NCI-H187 treated with DMSO at 0.1 percent for 48 hours (cell line): ENCODE measurements around the gene SLC6A20.
A peak's percentile ranks its signal among the peaks of the same experiment; 100 is the strongest.

Experiments
- DNase-seq: peaks from one replicate; lab custom pipeline; 2025; lab: John Stamatoyannopoulos, UW

Gene SLC6A20

DNA sequence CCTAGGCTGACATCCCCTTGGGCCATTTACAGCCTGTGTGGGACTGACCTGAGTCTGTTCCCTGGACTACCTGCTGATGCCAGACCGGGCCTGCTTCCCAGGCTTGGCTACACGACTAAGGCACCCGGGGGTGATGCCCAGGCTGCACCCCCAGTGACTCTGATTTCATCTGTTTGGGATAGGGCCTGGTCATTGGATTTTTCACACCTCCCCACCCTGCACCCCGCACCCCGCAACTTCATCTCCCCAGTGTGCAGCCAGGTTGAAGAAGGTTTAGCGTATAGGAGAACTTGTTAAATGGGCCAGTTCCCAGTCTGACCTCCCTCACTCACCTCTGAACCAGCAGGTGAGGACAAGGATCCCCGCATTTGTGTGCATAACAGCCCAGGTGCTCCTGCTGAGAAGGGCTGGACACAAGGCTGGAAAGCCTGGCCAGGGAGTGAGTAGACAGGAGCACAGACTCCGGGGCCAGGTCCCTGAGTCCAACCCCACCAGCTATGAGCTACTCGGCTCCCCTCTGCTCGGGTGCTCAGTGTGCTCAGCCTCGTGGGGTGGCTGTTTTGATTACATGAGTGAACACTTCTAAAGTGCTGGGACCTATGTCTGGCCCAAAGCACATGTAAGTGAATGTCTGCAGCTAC, 18.5 kb downstream of the SLC6A20 start:
- DNase-seq, result no peak

DNA sequence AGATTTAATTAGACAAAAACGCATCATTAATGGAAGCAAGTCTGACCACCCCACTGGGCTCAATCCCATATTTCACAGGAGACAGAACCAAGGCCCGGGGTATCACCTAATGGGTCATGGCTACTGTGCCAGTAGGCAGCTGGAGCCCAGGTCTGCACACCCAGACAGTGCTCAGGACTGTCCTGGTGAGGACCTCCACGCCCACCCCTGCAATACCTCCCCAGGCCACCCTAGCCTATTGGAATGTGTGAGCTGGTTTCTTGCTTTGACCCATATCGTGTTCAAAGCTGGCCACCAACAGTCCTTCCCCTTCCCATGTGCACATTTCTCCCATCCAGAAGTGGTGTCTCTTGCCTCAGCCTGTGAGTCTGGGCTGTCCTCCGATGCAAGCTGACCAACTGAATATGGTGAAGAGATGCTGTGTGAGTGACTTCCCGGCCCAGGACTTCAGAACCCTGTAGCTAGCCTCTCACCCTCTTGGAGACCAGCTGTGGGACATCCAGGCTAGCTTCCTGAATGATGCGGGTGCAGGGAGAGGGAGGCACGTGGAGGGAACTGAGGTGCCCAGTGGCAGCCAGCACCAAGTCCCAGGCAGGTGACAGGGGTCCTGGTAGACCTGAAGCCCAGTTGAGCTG, 19.1 kb downstream of the SLC6A20 start:
- DNase-seq, result no peak

DNA sequence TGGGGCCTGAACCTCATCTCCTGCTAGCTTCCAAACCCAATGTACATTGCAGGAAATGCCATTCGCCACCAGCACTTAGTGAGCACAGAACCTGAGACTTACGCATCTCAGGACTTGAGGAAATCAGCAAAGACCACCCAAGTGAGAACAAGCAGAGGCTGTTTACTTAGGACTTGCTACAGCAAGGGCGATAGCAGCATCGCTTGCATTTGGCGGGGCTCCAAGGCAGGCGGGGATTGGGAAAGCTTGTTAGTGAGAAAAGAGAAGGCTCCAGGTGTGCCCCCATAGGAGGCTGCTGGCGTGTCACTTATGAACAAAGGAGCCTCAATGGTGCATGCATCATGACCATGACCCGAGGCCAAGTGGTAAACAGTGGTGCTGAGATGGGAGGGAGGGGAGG, 19.7 kb downstream of the SLC6A20 start:
- no peak for DNase-seq

DNA sequence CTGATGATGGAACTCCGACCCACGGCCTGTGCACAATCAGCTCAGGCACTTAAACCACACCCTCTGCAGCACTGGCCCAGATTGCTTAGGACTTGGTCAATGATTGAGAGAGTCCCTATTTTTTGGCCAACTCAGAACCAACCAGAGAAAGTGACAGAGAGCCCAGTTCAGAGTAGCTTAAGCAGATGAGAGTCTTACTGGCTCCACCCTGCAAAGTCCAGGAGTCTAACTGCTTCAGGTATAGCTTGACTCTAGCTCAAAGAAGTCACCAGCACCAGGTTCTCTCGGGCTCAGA, 20.1 kb downstream of the SLC6A20 start:
- DNase-seq, result no peak

DNA sequence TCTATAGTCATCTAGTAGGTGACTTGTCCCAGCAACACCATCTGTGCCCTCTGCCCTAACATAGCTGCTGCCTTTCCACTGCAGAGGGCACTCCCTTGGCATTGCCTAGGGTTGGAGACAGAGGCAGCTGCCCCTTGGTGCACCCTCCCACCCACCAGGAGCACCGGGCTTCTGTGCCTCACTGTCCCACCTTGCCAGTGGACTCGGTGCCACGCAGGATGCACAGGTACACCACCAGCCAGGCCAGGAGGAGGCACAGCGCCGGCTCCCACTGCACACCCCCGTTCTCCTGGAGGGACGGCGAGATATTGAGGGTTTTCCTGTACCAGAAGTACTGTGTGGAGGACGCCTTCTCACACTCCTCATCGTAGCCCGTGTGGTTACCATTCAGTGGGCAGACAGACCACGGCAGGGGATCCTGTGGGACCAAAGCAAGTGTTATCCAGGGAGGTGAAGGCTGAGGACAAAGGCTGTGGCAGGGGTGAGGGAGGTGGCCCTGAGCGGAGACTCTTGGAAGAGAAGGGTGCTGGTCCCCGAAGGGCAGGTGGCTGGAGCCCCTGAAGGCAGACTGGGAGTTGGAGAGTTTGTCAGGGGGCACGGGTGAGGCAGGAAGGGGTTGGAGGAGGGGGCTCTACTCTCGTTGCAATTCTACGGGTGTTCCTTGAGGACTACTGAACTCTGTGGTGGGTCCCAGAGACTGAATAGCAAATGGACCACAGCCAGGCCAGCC, 20.6 kb downstream of the SLC6A20 start:
- DNase-seq, result no peak

DNA sequence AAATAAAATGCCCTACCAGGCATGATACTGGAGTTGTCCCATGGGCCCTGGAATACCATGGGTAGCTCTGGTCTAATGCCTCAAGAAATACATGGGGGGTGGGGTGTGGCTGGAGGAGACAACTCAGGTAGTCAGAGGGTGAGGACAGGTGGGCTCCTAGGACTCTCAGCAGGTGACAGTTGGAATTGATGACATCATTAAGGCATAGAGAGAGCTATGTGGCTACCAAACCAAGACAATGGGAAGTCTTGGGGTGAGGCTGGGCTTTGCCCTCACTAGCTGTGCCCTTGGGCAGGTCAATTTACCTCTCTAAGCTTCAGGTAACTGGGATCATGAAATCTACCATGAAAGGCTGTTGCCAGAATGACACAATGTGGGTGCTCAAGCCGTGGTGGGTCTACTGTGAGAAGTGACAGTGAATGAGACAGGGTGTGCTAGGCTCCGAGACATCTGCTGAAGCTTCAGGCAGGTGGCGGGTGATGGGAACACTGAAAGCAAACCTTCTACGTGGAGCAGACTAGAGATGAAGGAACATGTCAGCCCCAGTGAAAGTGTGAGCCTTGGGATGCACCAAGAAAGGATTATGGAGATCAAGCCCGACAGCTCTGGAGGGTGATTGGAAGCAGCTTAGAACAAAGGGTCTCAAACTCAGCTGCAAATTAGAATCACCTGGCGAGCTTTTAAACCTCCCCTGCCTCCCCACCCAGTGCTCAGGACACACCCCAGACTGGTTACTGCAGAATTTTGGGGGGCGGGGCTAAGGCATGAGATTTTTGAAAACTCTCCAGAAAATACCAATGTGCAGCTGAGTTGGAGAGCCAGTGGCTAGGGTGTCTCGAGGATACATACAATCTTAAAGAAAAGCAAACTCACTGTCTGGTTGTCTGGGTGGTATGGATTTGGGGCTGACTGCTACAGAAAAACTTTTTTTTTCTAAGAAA, 21.5 kb downstream of the SLC6A20 start:
- no peak for DNase-seq

DNA sequence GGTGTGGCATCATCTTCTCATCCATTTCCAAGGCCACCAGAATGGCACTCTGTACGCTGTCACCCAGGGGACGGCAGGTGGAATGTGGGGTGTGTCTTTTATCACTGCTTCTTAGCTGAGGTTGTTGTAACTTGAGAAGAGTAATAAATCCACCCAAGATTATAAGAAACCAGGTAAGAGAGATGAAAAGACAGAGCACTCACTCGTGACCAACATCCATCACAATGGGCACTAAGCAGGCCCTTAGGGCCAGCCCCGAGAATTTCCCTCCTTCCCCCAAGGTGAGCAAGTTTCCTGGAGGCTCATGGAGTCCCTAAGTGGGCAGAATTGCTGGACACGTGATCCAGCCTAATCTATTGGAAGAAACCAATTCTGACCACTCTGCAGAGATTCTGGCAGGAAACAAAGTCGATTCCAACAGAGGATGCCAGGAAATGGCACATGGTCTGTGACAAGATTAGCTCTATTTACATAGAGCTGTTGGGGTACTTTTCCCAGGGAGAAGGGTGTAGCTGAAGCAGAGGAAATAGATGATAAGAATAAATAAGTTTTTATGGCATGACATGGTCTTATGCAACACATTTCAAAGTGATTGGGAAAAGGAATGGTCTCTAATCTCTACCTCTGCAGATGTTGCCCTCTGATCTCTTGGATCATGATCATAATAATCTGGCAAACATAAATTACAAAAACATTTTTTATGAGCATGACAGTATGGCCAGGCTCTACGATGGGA, 22.5 kb downstream of the SLC6A20 start:
- DNase-seq, result peak; percentile 43

DNA sequence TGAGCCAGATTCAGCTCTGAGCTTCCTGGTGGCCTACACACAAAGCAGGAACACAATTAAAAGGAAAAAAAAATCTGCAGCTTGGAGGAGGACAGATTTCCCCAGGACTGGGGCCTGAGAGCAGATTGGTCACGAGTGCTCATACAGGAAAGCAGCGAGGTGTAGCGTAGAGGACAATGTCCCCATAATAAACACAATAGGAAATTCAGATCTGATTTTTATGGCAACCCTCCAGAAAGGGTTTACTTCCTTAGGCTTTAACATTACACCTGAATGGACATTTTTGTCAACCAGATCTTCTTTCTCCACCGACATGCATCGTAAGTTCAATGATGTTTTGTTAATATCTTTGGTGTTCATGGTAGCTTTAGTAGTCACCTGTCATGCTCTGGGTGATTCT, 23.3 kb downstream of the SLC6A20 start:
- DNase-seq, result peak; percentile 1

DNA sequence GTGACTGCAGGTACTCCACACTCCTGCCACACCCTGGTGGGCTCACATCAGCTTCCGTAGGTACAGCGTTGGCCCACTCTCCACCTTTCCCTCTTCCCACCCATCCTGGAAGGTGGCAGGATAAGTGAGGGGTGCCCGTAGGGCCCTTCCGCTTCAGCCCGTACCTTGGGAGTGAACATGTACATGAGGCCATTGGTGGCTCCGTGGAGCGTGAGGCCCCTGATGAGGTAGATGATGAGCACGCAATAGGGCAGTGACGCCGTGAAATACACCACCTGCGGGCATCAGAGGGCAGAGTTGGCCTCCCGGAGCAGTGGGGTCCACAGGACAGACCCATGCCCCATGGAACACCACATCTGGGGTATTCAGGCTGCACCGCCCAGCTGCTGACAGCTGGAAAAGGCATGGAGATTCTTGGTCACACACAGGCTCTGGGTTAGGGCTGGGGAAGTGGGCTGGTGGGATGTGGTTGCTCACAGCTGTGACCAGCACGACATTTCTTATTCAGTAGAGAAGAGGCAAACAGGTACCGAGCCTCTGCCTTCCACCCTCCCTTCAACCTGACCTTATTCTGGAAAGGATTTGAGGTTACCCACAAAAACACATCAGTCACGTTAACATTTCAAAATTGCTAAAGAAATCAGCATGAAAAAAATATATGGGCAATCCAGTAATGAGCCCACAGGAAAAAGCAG, 23.8 kb downstream of the SLC6A20 start:
- DNase-seq, result no peak

DNA sequence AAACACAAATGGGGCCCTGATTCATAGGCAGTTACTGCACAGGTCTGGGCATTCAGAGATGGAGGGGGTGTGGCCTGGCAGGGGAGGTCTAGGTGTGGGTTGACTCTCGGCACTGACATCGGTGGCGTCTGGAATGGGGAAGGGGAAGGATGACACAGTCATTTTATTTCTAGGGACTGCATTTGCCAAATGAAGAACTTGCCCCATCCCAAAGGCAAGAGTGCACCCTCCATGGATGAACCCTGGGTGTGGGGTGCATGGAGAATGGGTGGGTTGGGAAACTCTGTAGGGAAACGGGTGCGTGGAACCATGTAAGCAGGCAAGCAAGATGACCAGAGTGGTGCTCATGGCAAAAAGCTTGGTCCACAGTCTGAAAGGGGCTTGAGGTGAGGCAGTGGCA, 24.5 kb downstream of the SLC6A20 start:
- no peak for DNase-seq

DNA sequence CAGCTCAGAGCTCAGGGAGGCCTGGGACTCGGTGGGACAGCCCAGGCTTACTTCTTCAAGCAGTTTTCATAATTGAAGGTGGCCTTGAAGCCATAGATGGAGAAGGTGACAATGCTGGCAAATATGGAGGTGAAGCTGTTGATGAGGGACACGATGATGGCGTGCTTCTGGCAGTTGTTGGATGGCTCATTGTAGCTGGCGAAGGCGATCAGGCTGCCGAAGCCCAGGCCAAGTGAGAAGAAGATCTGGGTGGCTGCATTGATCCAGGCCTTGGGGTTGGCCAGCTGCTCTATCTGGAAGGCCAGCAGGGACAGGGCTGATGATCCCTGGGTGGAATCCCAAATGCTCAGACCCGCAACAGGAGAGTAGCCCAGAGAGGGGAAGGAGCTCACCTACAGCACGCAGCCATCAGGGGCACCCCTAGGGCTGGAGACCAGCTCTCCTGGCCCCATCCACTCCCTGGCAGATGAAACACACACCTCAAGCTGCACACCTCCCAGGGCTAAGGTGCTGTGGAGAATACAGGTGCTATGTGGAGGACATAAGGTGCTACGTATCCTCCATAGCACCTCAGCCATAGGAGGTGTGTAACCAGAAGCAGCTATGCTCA, 25.1 kb downstream of the SLC6A20 start:
- DNase-seq, result no peak

DNA sequence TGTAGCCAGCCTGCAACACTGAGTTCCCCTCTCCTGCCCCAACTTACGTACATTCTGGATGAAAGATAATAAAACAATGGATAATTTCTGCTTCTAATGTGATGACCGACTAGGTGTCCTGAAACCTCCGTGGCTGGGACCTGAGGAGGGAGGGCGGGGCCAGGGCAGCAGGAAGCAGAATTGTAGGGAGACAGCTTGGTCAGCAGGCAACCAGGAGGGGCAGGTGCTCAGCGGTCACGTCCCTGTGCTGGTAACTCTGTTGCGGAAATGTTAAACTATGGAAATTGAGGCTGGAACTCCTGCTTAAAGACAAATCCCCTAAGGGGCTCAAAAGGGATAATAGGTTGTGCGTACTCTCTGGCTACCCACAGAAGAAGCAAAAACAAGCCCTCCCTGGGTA, 30.4 kb downstream of the SLC6A20 start:
- no peak for DNase-seq

DNA sequence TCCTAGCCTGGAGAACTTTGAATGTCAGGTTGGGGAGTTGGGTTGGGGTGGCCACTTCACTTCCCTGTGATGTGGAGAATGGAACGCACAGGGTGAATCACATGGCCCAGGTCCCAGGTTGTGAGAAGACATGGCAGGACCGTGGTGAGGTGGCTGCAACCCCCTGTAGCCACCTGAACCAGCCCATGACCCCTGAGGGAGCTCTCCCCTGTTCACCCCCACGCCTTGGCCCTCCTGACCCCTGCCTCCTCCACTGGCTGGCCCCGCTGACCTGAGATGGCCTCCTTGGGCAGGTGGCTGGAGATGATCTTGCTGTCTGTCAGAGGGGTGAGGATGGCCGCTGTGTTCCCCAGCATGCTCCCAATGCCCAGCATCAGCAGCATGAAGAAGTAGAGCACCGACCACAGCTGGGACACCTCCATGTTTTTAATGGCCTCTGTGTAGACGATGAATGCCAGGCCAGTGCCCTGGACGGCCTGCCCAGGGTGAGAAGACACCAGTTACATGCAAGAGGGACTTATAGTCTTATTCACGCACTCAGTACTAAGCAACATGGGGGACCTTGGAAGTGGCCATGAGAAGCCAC, 31.0 kb downstream of the SLC6A20 start:
- no peak for DNase-seq

DNA sequence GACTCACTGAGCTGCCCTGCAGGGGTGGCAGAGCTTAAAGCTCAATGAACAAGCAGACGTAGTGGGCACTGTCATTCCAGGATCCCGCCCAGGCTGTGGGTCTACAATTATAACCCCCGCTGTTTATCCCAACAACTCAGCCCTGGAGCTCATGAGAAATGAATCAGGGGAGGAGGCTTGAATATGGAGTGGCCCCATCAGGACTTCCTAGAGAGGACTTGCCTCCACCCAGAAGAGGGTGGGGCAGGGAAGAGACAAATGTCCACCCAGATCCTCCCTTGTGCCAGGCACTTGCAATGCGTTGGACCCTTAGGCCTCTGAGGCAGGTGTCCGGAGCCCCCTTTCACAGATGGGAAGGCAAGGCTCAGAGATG, 33.0 kb downstream of the SLC6A20 start:
- DNase-seq, result no peak

DNA sequence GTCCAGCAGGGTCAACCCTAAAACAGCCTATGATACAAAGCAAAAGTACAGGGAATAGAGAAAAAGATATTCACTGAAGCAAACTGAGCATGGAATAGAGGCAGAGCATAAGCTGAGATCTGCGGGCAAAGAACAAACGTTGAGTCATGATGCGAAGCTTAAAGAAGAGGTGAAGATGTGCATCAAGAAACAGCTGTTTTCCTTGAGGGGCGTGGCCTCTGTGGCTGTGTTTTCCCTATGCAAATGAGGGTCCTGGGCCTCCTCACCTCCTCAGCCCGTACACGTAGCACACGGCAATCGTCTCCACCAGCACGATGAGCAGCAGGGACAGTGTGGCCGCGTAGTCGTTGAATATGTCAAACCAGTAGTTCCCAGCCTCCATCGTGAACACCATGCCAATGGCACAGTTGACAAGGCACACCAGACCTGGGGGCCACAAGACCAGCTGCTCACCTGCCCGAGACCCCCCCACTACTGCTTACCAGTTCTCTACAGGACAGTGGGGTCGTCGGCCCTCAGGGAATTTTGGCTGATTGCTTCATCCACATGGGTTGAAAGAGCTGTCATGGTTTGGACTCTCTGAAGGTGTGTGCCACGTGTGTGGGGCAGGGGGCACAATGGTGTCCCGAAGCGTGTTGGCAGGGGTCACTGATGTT, 33.6 kb downstream of the SLC6A20 start:
- DNase-seq, result no peak

DNA sequence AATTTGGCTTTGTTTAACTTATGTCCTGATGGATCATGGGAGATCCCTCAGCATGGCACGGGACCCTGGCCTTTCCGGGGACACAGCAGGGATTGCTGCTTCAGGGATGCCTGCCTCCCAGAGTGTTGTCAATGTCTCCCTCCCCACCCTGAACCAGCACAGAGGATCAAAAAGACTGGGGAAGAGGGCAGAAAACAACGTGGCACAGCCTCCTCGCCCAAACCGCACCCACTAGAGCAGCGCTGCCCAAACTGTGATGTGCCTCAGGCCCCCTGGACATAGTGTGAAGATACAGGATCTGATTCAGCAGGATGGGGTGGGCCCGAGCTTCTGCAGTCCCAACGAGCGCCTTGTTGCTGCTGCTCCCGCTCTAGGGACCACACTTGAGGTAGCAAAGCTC, 34.5 kb downstream of the SLC6A20 start:
- DNase-seq, result no peak

DNA sequence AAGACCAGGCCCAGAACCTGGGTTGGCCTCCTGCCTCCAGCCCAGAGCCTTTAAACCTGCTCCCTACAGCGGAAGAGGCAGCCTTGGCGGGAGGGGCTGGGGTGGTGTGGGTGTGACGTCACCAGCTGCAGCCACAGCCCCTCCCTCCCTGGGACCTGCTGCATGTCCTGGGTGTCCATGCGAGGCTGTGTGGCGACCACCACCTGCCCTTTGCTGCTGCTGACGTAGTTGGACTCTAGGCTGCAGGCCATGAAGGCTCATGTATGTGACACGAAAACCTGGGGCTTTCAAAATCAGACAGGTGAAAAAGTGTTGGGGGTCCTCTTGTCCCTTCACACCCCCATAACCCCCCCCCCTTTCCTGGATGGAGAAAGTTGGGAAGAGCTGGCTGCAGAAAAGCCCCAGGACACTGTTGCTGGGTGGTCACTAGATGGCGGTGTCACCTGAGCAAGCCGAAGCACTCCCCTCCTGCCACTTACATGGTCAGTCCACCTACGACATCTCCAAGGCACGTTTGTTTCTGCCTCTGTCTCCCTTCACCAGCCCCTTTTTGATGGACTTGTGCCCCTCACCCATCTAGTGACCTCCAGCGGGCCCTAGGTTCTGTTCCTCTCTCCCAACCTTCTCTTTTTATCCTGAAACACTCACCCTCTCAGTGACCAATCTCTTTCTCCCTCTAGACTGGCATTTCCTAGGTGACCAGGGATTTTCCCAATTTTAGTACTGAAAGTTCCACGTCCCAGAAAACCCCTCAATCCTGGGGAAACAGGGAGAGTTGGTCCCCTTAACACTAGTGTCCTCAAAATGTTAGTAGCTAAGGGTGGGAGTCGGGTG, 35.2 kb downstream of the SLC6A20 start:
- no peak for DNase-seq

DNA sequence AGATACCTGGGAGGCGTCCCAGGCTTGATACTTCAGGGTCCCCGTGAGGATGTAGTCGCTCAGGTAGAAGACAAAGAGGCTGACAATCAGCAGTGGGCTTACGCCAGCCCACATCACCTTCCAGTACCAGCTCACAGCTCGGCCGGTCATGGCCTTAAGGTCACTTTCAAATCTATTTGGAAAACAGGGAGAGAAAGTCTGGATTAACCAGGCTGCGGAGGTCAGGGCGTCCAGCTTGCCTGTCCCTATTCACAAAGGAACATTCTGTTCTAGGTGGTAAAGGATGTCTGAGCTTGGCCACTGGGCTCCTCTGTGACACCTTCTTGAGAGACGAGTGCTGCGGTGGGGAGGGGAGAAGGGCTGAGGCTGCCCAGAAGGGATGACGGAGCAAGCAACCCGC, 36.5 kb downstream of the SLC6A20 start:
- no peak for DNase-seq

DNA sequence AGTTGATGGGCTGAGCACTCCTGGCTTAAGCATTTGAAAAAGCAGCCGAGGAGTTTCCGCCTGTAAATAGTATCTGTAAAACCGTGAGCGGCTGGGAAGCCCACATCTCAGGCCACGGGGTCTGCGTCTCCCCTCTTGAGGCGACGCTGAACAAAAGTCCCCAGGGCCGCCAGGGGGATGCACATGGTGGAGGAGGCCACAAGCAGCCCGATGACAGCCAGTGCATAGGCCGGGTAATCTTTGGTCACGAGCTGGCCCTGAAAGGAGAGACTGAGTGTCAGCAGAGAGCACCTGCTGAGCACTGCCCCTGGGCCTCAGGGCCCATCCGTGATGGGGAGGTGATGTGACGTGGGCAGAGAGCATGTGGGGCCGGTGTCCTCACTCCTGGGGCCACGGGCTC, 37.5 kb downstream of the SLC6A20 start:
- DNase-seq, result no peak
